Stimulated activated CD4-positive, alpha-beta T cell treated with anti-CD3 and anti-CD28 coated beads, TNF-alpha, amount 100 ng/mL, for 24 hours (primary cell): ENCODE measurements around the gene LSR.
"Not testable (repeated sequence)": the region's sequence is repeated elsewhere in the genome, so short reads cannot be mapped to it uniquely, and the experiment has no call there.

Source experiments
- DNase-seq, 3 experiments: peaks; one replicate each; pipeline ENCODE4 v3.0.0-alpha.2; 2020; ENCODE audit warnings: low read depth in 3 of 3

LSR gene

DNA sequence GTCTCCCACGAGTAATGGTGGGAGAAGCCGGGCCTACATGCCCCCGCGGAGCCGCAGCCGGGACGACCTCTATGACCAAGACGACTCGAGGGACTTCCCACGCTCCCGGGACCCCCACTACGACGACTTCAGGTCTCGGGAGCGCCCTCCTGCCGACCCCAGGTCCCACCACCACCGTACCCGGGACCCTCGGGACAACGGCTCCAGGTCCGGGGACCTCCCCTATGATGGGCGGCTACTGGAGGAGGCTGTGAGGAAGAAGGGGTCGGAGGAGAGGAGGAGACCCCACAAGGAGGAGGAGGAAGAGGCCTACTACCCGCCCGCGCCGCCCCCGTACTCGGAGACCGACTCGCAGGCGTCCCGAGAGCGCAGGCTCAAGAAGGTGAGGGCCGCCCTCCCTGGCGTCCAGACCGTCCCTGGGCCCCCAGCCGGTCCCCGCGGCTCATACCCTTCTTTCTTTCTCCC is 18.6 kb downstream of the LSR start:
- peak in 1 of 3 experiments; percentile 42 for DNase-seq

DNA sequence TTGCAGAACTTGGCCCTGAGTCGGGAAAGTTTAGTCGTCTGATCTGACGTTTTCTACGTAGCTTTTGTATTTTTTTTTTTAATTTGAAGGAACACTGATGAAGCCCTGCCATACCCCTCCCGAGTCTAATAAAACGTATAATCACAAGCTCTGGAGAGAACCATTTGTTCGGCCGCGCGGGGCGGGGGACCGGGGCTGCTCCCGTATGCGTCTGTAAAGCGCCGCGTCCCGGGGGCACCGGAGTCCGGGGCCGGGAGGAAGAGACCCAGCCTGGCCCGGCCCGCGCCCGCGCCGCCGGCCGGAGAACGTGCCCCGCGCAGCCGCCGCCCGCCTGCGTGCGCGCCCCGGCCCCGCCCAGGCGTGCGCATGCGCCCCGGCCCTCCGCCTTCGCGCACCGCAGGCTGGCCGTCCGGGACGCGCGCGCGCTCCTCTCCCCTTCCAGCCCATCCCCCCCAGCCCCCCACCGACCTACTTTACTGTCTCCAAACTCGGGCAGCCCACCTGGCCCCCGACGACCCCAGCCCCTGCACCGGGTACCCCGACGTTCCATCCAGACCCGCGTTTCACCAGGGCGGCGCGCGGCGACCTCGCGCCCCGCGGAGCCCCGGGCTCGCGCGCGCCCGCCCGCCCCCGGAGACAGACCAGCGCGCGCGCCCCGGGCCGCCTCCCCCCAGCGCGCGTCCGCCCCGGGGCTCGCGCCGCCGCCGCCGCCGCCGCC is 19.2 kb downstream of the LSR start:
- peak; percentile 45 to 69 (median 60) for DNase-seq

- peak in 1 of 3 experiments; percentile 70 for DNase-seq
Measured at GRCh38 chr19:35268536-35269437, 20.0 kb downstream of the LSR start, which contains the start of gene USF2. Gene USF2 (plus strand): TSS chr19:35268962. CDS start chr19:35269102, 140 bp downstream.

GRCh38 chr19:35269438-35270117 is 20.8 kb downstream of the LSR start:
- DNase-seq: peak; percentile 51 to 78 (median 54)

DNA sequence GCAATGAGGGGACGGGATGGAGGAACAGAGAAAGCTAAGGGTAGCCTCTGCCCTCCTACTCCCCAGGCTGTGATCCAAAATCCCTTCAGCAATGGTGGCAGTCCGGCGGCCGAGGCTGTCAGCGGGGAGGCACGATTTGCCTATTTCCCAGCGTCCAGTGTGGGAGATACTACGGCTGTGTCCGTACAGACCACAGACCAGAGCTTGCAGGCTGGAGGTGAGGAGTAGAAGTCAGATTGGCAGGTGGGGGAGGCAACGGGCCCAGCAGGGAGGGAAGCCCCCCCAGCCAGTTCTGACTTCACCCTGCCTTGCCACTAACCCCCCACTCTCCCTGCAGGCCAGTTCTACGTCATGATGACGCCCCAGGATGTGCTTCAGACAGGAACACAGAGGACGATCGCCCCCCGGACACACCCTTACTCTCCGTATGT is 21.6 kb downstream of the LSR start:
- DNase-seq: no peak

DNA sequence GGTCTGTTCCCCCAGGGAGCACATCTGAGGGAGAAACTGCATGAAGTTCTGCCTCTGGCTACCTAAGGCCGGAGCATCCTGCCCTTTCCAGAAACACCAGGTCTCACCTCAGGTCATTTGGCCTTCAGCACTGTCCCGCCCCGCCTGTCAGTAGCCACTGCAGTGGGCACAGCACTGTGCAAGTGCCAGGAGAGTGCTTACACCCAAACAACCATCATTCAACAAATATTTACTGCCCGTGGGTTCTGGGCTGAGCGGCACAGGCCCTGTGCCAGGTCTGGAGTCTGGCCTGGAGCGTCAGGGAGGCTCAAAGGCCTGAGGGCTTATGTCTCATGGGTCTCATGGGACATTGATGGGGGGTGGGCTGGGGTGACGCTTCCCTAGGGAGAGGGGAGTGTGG is 22.7 kb downstream of the LSR start:
- DNase-seq: no peak

- DNase-seq: no peak
Measured at GRCh38 chr19:35272122-35272719, 23.4 kb downstream of the LSR start.

GRCh38 chr19:35272954-35273649 is 24.3 kb downstream of the LSR start:
- DNase-seq: no peak

GRCh38 chr19:35273686-35274259 is 25.0 kb downstream of the LSR start:
- no peak for DNase-seq

DNA sequence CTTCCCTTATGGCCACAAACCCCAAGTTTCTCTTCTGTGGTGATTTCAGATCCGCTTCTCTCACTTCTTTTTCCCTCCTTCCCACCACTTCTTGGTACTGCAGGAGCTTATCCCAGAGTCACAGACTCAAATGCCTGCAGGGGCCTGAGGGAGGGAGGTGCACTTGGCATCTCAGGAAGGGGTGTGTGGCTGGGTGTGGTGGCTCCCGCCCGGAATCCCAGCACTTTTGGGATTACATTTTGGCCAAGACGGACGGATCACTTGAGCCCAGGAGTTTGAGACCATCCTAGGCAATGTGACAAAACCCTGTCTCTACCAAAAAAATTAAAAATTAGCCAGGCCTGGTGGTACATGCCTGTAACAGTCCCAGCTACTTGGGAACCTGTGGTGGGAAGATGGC is 25.5 kb downstream of the LSR start:
- DNase-seq: no peak

GRCh38 chr19:35276706-35277281 is 28.0 kb downstream of the LSR start:
- no peak for DNase-seq

DNA sequence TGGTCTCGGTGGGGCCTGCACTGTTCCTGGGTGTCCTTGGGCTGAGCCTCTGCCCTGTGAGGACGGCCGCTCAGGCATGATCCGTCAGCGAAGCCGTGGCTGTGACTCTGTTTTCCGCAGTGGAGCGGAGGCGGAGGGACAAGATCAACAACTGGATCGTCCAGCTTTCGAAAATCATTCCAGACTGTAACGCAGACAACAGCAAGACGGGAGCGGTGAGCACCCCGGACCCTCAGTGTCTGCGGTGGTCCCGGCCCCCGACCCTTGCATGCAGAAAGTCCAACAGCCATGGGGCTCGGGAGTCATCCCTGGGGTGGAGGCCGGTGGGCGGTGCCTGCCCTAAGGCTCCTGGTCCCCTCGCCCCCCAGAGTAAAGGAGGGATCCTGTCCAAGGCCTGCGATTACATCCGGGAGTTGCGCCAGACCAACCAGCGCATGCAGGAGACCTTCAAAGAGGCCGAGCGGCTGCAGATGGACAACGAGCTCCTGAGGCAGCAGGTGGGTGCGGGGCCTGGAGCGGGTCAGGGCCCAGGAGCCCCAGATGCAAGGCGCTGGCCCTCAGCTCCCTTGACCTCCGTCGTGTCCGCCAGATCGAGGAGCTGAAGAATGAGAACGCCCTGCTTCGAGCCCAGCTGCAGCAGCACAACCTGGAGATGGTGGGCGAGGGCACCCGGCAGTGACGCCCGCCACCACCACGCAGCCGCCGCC is 29.9 kb downstream of the LSR start:
- no peak for DNase-seq

- no peak for DNase-seq
Measured at GRCh38 chr19:35279374-35279773, 30.6 kb downstream of the LSR start.

DNA sequence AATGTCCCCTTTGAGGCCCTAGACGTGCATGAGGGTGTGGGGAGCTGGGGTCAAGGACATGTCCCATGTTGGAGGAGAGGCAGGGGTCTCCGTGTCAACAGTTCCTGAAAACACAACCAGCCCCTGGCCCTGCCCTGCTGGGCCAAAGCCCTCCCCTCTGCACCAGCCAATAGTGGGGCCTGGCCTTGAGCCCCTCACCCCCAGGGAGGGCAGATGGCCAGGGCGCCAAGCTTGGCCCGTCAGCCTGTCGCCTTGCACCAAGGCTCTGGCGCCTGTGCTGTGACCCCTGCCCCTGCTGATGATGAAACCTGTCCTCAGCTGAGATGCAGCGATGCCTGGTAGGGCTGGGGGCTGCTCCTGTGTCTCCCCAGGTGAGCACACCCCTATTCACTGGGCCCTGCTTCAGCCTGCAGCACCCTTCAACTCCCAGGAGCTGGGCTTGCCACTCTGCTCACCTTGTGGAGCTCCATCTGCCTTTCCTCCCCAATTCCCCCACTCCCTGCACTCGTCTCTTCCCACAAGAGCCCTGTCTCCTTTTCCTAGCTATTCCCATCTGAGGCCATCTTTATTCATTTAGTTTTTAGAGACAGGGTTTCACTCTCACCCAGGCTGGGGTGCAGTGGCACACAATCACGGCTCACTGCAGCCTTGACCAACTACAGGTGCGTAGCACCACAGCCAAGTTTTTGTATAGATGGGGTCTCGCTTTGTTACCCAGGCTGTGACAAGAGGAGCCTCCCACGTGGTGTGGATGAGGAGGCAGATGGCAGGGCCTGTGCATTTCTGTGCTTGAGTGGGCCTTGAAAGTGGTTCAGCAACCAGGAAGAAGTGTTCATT is 31.4 kb downstream of the LSR start:
- no peak for DNase-seq

- DNase-seq: no peak
Measured at GRCh38 chr19:35281303-35281702, 32.5 kb downstream of the LSR start.

- DNase-seq: no peak
Measured at GRCh38 chr19:35284153-35285094, 35.6 kb downstream of the LSR start.

- DNase-seq: no peak
Measured at GRCh38 chr19:35285095-35285449, 36.3 kb downstream of the LSR start.

GRCh38 chr19:35285465-35285864 is 36.7 kb downstream of the LSR start:
- DNase-seq: not testable (repeated sequence)
